ENCODE measurements around the gene F2RL1.

Gene F2RL1

DNA sequence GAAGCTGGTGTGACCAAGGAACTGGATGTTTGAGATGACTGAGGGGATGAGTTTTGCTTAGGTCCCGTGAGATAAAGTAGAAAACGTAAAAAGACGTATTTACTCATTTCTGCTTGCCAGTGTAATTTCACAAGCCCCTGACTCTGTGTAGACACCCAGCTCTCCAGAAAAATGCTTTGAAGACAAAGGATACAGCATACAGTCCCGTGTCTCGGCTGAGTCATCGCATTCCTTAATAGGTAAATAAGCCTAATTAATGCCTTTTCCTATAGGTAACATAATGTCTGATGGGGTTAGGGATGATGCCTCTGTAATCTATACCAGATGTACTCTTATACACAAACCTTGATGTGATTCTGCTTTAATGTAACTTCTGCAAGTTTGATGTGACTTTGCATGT lies 51.2 kb downstream of the F2RL1 start:
- no peak for TF ChIP-seq EZH2phosphoT487 (IDR thresholded peaks at IDR 0.05; ENCODE audit: borderline replicate concordance, low read length)
- TF ChIP-seq, protein P1, sequence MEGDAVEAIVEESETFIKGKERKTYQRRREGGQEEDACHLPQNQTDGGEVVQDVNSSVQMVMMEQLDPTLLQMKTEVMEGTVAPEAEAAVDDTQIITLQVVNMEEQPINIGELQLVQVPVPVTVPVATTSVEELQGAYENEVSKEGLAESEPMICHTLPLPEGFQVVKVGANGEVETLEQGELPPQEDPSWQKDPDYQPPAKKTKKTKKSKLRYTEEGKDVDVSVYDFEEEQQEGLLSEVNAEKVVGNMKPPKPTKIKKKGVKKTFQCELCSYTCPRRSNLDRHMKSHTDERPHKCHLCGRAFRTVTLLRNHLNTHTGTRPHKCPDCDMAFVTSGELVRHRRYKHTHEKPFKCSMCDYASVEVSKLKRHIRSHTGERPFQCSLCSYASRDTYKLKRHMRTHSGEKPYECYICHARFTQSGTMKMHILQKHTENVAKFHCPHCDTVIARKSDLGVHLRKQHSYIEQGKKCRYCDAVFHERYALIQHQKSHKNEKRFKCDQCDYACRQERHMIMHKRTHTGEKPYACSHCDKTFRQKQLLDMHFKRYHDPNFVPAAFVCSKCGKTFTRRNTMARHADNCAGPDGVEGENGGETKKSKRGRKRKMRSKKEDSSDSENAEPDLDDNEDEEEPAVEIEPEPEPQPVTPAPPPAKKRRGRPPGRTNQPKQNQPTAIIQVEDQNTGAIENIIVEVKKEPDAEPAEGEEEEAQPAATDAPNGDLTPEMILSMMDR (IDR thresholded peaks at IDR 0.05; ENCODE audit: low read depth, low read length, poor library complexity, severe bottlenecking) = no peak
- H3F3A ChIP-seq (ENCODE audit: control insufficient read depth, insufficient read depth) = peaks cover 18% of the 10 kb centered on the region
- H3K4me3 ChIP-seq (ENCODE audit: low read length) = no peak overlapping the region
- no peak overlapping the region for H3K4me2 ChIP-seq (ENCODE audit: low read length)
- peaks cover 2% of the 10 kb centered on the region for H3K79me2 ChIP-seq (ENCODE audit: control insufficient read depth, low read length)
- H3K9me3 ChIP-seq (ENCODE audit: control insufficient read depth, insufficient read depth, low read length) = no peaks in the 10 kb centered on the region
- H3K36me3 ChIP-seq (ENCODE audit: control insufficient read depth, low read length) = peaks cover under 1% of the 10 kb centered on the region; the same call in 1 of the 2 replicates
- no peaks in the 10 kb centered on the region for H4K20me1 ChIP-seq (ENCODE audit: control insufficient read depth, insufficient read depth, low read depth, low read length)
- no peaks in the 10 kb centered on the region for H3K27me3 ChIP-seq (ENCODE audit: control insufficient read depth, low read length)
- H3K4me1 ChIP-seq (ENCODE audit: control insufficient read depth, low read length) = peaks cover 72% of the 10 kb centered on the region
- H3K9me2 ChIP-seq (replicated peaks; ENCODE audit: control insufficient read depth, low read length) = no peaks in the 10 kb centered on the region
- H3K27ac ChIP-seq (ENCODE audit: low read depth, low read length) = no peak overlapping the region

DNA sequence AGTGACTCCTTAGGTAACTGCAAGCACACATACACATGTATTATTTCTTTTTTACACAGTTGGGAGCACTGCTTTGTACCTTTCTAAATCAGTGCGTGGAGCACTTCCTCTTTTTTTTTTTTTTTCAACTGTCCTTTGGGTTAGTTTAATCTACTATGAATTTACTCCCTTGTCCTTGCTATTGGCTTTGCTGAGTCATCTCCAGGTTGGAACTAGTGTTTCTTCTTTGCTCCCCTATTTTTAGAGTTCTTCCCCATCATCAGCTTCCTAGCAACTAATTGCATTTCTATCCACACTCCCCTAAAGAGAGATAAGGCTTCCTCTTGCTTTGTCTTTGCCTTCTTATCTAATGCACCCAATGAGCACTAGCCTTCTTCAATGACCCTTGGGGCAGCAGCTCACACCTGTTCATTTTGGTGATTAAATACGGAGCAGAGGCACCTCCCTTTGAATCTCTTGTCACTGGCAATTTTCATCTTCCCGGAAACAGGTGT lies 55.3 kb downstream of the F2RL1 start:
- peak overlapping the region; percentile 84 for H3K4me2 ChIP-seq (ENCODE audit: low read length)
- no peaks in the 10 kb centered on the region for H3K27me3 ChIP-seq (ENCODE audit: control insufficient read depth, low read length)
- H3K4me3 ChIP-seq (ENCODE audit: low read length) = peak overlapping the region; percentile 87
- peaks cover 42% of the 10 kb centered on the region for H3K36me3 ChIP-seq (ENCODE audit: control insufficient read depth, low read length)
- TF ChIP-seq, protein P1 (IDR thresholded peaks at IDR 0.05; ENCODE audit: low read depth, low read length, poor library complexity, severe bottlenecking) = no peak
- no peak for TF ChIP-seq EZH2phosphoT487 (IDR thresholded peaks at IDR 0.05; ENCODE audit: borderline replicate concordance, low read length)
- no peaks in the 10 kb centered on the region for H3K9me3 ChIP-seq (ENCODE audit: control insufficient read depth, insufficient read depth, low read length)
- H3K79me2 ChIP-seq (ENCODE audit: control insufficient read depth, low read length) = peaks cover 42% of the 10 kb centered on the region
- peaks cover 7% of the 10 kb centered on the region; the same call in 1 of the 2 replicates for H4K20me1 ChIP-seq (ENCODE audit: control insufficient read depth, insufficient read depth, low read depth, low read length)
- H3F3A ChIP-seq (ENCODE audit: control insufficient read depth, insufficient read depth) = peaks cover 18% of the 10 kb centered on the region
- no peaks in the 10 kb centered on the region for H3K9me2 ChIP-seq (replicated peaks; ENCODE audit: control insufficient read depth, low read length)
- H3K4me1 ChIP-seq (ENCODE audit: control insufficient read depth, low read length) = peaks cover 67% of the 10 kb centered on the region
- peak overlapping the region; percentile 96 for H3K27ac ChIP-seq (ENCODE audit: low read depth, low read length)

All from DOHH2 (cell line).